GM18498 (cell line): ENCODE data around the gene MTCP1.

Source experiments
- ATAC-seq: cut with Tn5 transposase; IDR thresholded peaks from one replicate; pipeline ENCODE4 v1.9.1; 2021; ENCODE audit warnings: mild to moderate bottlenecking, moderate library complexity; ENCODE audit not compliant: unreplicated experiment

Gene MTCP1, protein sequence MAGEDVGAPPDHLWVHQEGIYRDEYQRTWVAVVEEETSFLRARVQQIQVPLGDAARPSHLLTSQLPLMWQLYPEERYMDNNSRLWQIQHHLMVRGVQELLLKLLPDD

DNA sequence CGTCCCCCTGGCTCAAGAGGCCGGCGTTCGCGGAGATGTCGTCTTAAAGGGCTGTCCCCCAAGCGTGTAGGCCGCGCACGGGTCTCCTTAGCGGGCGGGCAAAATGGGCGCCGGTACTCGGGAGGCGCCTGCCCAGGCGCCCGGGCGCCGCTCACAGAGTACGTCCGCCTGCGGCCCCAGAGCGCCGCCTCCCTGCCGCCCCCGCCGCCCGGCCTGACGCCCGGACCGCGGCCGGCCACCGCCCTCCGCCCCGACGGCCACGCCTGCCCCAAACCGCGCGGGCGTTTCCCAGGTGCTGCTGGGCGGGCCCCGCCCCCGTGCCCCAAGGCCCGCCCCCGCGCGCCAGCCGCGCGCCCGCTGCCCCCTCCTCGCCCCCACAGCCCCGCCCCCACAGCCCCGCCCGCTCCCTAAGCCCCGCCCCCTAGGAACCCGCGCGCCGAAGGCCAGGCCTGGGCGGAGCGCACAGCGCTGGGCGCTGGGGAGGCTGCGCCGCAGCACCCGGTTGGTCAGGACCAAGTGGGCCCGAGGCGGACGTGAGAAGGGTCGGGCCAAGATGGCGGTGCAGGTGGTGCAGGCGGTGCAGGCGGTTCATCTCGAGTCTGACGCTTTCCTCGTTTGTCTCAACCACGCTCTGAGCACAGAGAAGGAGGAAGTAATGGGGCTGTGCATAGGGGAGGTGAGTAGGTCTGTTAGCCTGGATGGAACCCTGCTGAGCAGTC lies at the start of gene MTCP1, which contains the start of the genes BRCC3 and CMC4:
MTCP1 (minus strand) TSS at position 162 of the 719 bp plus-strand sequence. CDS start 5,126 bp downstream, outside the sequence.
BRCC3 (plus strand) TSS at position 534 of the 719 bp plus-strand sequence; CDS start at position 554, 20 bp downstream.
CMC4 (minus strand) TSS at position 162 of the 719 bp plus-strand sequence. CDS start 7,113 bp downstream, outside the sequence.
- ATAC-seq = peak; percentile 92

DNA sequence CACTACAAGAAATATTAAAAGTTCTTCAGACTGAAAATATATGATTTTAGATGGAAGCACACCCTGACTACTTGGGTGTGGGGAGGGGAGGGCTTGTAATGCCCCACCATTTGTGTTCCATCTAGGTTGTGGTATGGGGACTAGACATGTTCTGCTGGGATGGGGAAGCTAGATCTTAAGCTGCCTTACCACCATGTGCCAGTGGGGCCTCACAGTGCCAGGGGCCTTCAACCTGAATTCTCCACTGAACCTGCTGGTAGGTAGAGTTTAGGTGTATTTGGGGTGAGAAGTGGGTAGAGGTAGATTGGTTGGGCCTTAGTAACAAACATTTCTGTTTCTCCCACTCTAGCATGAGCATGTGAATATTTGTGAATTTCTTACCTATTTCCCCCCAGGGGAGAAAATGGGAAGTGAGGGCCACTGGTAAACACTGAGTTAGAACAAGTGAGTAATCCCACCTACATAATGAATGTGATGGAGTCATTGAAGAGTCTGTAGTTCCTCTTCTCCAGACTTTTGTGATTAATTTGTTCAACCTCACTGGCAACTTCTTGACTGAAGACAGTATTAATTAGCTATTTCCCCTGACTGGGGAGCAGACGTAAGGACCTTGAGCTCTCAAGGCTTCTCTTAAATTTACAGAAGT lies 44.4 kb upstream of the MTCP1 start:
- no peak for ATAC-seq

DNA sequence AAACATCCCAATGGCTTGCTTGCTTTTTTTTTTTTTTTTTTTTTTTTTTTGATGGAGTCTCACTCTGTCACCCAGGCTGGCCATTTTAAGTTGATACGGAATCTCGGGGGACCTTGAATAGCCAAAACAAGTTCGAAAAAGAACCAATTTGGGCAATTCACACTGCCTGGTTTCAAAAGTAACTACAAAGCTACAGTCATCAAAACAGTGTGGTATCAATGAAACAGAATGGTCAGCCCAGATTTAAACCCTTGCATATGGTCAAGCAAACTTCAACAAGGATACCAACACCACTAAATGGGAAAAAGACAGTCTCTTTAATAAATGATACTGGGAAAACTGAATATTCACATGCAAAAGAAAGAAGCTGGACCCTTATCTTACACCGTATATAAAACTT lies 42.2 kb upstream of the MTCP1 start:
- ATAC-seq = no peak

DNA sequence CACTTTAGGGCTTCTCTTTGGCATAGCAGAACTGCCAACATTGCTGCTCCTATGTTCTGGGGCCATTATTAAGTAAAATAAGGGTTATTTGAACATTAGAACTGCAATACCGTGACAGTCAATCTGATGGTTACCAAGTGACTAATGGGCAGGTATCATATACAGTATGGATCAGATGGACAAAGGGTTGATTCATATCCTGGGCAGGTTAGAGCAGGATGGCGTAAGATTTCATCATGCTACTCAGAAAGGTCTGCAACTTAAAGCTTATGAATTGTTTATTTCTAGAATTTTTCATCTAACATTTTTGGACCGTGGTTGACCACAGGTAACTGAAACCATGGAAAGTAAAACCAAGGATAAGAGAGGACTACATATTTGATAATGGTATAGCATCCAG lies 41.2 kb upstream of the MTCP1 start:
- ATAC-seq = no peak

DNA sequence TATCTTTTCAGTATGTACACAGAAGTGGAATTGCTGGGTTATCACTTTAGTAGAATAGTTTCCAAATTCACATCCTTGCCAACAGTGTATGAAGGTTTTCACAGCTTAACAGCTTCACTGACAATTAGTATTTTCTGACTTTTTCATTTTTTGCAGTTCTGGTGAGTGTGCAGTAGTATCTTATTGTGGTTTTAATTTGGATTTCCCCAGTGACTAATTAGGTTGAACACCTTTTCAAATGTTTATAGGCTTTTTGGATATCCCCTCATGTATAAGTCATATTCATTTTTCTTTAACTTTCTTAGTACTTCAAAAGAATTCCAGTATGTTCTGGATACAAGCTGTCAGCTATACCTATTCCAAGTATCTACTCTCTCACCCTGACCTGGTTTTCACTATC lies 37.5 kb upstream of the MTCP1 start:
- no peak for ATAC-seq

DNA sequence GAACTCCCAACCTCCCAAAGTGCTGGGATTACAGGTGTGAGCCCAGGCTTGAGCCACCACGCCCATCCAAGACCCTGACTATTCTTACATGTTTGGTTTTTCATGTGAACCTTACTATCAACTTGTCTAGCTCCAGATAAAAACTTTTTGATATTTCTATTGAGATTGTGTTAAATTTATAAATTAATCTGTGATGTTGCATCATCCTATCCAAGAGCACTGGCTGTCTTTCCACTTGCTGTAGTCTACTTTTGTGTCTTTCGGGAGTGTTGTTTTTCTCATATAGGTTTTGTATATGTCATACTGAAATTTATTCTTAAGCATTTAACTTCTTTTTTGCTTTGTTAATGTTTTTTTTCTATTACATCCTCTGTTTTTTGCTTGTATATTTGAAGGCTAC lies 35.0 kb upstream of the MTCP1 start:
- no peak for ATAC-seq

DNA sequence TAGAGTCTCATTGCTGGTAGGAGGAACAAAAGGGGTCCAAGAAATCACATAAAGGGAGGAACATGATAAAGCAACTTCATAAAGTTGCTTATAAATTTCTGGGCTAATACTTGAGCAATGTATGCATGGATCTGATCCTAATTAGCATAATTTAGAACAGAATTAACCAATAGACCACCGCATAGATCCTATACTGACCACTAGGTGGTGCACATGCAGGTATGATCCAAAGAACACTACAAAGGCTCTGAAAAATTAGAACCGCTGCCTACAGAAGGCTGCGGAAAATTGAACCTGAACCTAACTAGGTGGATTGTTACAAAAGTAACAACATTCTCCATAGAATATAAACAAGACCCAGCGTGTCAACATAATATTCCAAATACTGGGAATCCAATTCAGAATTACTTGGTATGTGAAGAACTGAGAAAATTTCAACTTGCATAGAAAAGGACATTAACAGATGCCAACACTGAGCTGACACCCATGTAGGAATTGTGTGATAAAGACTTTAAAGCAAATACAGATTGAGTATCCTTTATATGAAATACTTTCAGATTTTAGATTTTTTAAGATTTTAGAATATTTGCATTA lies 23.6 kb upstream of the MTCP1 start:
- ATAC-seq = peak; percentile 50

DNA sequence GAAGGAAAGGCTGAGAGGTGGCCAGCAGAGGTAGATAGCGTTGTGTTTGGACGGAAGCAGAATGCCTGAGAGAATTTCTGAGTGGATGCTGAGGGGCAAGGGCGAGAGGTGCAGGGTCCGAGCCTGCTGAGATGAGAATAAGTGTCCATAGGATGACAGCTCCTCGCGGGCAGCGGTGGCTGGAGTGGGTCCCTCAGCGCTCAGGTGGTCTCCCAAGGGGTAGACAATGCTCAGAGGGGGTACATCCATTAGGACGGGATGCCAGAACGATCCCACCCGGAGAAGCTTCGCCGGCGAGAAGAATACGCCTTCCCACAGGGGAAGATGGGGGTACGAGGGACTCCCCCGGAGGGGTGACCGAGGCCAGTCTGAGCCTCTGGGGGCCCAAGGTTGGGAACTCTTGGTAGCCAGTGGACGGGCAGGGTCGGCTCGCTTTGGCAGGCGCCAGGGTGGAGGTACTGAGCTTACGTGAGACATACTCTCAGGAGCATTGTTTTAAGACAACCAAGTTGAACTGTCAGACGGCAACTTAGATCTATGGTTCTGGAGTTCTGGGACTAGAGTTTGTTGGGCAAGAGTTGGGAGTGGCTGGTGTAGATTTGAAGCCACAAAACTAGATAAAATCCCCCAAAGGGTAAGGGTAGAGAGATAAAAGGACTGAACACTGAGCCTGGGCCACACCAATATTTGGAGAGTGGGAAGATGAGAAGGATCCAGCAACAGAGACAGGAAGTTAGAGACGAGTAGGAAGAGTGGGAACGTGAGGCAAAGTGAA lies 16.2 kb upstream of the MTCP1 start:
- ATAC-seq = no peak

DNA sequence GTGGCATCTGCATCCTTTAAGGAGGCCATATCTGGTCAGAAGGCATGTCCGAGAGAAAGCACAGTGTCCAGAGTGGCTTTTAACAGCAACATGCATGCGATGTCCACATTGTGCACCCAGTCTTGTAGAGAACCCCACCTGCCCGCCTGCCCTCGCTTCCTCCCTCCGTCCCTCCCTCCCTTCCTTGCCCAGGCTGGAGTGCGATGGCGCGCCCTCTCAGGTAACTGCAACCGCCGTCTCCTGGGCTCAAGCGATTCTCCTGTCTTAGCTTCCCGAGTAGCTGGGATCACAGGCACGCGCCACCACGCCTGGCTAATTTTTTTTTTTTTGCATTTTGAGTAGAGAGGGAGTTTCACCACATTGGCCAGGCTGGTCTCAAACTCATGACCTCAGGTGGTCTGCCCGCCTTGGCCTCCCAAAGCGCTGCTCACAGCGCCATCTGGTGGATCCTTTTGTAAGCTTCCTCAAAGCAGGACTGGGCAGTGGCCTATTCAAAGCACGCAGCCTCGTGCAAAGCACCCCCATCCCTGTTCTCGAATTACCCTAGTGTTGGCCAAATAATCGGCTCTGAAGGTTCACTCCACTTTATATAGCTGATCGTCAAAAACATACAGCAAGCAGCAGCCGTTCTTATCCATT lies 15.4 kb upstream of the MTCP1 start:
- ATAC-seq = no peak

DNA sequence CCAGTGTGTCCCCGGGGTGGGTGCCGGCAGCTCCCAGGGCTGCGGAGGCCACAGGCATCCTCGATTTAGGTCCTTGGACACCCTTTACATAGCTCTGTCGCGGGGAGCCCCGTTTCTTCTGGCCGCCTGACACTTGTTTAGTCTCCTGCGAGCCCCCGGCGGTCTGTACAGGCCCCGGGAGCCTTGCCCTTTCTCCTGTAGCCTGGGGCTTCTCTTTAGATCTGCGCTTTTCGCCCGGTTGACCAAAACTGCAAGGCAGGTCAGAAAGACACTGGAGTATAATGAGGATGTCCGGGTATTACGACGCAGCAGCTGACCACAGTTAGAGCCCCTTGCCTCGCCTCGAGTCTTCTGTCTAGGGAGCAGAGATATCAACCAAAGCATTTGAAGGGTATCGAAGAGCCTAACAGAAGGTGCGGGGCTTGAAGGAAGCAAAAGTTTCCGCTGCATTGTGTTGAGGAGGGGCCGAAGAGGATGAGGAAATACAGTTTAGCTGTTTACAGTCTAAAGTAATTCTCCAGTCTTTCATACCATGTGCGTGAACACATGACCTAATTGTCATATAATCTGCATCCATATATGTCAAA lies 851 bp upstream of the MTCP1 start:
- peak; percentile 5 for ATAC-seq

DNA sequence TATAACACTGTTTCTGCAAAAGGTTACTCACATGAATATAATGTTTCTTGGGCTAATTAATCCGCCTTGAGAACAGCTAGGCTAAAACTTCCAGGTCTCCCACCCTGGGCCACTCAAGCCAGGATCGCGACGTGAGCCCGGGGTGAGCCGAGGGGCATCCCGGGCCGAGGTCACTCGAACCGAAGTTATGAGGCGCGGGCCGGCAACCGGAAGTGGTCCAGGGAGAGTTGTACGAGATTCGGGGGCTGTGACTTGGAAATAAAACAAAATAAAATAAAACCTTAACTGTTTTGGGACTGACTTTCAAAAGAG lies 317 bp downstream of the MTCP1 start:
- ATAC-seq = peak; percentile 16

DNA sequence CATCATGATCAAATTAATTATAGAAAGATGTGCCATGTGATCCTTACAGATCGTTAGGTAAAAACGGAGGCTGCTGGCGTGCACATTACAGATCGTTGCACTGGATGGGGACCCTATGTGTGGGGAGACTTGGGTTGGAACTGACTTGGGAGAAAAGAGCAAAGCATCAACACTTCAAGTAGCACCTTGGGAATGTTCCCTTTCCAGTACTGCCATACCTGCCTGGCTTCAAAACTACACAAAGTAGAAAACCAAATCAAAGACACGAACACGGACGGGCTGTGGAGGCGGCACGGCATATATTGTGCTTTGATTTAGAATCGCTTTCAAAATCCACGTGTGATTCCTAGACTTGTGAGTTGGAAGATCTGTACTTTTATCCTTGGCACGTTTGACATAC lies 898 bp downstream of the MTCP1 start:
- ATAC-seq = no peak

DNA sequence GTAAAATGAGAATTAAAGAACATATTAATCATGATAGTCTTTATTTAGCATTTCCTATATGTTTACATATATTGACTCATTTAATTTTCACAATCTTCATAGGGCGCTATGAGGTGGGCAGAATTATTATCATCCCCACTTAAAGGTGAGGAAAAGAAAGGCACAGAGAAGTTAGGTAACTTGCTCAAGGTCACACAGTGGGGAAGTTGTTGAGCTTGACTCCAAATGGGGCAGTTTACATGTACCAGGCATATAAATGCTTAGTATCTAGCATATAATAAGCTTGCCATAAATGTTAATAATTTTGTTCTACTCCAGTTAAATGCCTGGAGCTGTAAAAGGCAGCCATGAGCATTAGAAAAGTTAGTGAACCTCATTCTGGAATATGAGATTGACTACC lies 1.5 kb downstream of the MTCP1 start:
- ATAC-seq = no peak

DNA sequence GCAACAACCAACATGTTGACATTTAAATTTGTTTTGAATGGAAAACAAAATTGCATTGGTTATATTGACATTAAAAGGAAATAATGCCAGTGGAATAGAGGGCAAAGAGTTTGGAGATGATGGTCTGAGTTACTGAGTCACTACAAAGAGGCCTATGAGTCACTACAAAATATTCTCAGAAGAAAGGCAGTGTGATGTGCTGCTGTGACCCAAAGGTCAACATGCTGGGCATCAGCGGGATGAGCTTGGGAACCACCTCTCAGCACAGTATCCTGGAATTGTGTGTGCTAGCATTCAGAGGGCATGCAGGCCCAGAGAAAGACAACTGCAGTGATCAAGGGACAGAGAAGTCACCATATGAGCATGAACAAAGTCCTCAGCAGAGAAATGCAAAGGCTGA lies 2.8 kb downstream of the MTCP1 start:
- ATAC-seq = no peak

DNA sequence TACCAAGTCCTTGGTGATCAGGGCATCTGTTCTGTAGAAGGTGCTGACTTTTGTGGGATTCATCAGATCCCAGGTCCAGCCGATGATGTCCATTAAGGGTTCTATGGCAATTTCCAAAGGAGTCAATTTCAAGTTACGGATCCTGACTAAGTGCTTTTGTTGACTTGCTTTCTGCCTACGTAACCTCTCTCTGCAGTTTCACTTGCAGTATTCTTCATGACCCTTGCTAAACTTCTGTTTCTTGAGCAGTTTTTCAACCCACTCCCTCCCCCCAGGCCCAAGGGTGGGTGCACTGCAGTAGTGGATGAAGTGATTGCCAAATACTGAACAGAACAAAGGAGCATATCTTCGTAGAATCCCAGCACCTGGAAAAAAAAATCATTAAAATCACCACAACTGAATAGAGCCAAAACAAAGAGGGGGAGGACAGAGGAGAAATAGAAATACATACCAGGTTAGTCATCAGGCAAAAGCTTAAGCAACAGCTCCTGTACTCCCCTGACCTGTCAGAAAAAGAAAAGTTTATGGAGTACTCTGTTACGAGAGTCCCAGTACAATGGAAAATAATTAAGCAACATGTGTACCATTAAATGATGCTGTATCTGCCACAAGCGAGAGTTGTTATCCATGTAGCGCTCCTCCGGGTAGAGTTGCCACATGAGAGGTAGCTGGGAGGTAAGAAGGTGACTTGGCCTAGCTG lies 5.8 kb downstream of the MTCP1 start:
- ATAC-seq = no peak

DNA sequence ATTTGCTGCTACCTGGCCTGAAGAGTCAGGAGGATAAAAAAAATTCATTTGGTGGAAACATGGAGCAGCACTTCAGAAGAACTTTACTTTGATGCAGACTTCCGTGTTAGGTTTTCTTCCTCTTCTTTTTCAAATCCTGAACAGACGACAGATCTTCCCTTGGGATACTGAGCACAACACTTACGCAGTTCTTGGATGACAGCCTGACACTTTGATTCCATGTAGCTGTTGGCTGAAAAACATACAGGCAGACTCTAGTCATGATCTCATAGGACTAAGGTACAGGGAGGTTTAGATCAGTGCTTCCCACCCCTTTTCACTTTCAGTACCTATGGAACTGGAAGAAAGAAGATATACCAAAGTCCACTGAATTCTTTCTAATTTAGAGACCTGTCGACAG lies 9.2 kb downstream of the MTCP1 start:
- ATAC-seq = no peak

DNA sequence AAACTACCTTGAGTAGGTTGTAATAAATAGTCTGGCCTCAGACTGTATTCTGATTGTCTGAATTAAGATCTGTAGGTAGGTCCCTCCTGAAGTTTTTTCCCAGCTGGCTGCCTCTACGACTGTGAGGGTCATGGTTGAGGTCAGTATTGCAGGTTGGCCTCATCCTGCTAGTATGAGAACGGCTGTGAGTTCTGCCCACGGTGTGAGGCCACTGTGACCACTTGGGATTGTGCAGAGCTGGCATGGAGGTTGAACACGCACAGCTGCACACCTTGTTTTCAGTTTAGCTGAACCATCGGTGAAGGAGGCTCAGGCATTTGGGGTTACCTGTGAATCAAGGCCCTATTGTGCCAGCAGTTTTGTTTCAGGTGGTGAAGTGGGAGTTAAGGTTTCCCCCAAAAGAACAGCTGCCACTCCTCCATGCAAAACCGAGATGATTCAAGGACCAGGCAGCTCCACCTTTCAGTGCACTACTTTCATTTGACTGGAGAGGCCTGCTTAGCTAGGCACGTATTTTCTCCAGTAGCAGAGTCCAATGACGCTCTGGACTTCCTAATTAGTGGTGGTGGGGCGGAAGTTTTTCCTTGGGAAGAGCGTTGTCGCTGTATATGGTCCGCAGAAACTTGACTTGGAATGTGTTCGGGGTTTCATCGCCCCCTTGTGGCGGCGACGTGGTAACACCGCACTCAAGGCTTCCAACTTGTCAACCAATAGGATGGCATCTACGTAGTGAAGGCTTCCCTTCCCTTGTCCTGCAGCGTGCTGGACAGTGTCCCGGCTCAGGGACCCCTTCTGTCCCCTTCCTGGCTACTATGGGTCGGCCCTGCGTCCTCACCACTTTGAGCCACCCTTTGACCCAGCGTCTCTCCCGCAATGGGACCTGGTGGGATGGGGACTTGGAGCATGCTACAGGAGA lies 13.8 kb downstream of the MTCP1 start:
- peak; percentile 82 for ATAC-seq

DNA sequence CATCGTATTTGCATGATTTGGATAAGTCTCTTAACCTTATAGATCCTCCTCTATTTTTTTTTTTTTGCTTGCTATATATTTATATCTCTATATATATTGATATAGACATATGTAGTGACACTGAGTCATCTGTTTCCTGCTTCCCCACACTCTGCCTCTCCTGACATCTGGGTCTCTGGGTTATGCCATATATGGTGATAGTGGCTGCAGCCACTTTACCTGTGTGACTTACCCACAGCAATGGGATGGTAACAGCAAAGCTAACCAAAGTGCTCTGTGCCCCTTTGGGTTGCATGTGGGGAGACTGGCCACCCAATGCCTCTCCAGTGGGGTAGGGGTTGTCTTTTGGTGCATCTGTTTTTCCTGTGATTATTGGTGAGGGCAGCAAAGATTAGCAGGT lies 14.5 kb downstream of the MTCP1 start:
- no peak for ATAC-seq

DNA sequence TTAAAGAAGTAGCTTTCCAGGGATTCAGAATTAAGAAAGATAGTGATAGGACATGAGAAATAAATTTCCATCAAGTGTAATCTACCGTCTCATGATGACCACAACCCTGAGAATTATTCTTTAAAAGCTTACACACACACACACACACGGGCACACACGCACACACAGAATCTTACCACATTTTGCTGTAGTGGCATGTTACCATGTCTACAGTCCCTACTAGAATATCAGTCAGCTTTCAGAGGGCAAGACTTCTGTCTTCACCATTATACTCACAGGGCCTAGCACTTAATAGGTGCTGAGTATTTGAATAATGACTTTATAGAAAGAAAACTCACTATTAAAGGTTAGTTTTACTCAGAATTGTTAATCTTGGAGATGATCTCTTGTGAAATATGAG lies 15.4 kb downstream of the MTCP1 start:
- ATAC-seq = no peak
